Small intestine (tissue), 7 donors: ENCODE data around the gene ARL6IP5. TPM values are rescaled to one million over a fixed set of nuclear protein-coding genes. Genes with fewer than 3 reads are reported as not detected.

Source experiments
- DNase-seq, 2 donors: peaks; one replicate each; pipeline versions ENCODE4 v3.0.0 to v3.0.0-alpha.2; 2013
- FAIRE-seq: peaks from 2 replicates; lab custom pipeline; 2012; peaks lifted over from hg19 to GRCh38; lab: Jason Lieb, UNC
- H3K27ac ChIP-seq, 3 donors: one replicate each; pipeline ENCODE4 v1.5.1; 2013; ENCODE audit warnings: low read length in 2 of 3, mild to moderate bottlenecking in 2 of 3, control low read depth in 1 of 3, inconsistent platforms in 1 of 3, low read depth in 1 of 3, moderate library complexity in 1 of 3
- H3K27me3 ChIP-seq, 3 donors: one replicate each; pipeline ENCODE4 v1.6.1; 2013; ENCODE audit warnings: low read length in 3 of 3, inconsistent platforms in 1 of 3; ENCODE audit not compliant: control insufficient read depth in 3 of 3, insufficient read depth in 3 of 3
- H3K36me3 ChIP-seq, 3 donors: one replicate each; pipeline ENCODE4 v1.6.1; 2013; ENCODE audit warnings: low read length in 3 of 3, inconsistent platforms in 1 of 3, low read depth in 1 of 3, mild to moderate bottlenecking in 1 of 3, moderate library complexity in 1 of 3; ENCODE audit not compliant: control insufficient read depth in 3 of 3, insufficient read depth in 2 of 3
- H3K4me1 ChIP-seq, 3 donors: one replicate each; pipeline ENCODE4 v1.6.1; 2013; ENCODE audit warnings: low read length in 2 of 3, inconsistent platforms in 1 of 3, low read depth in 1 of 3, mild to moderate bottlenecking in 1 of 3, moderate library complexity in 1 of 3; ENCODE audit not compliant: control insufficient read depth in 3 of 3, insufficient read depth in 2 of 3
- H3K4me3 ChIP-seq, 3 donors: one replicate each; pipeline ENCODE4 v1.5.1; 2013; ENCODE audit warnings: low read length in 3 of 3, control low read depth in 1 of 3, inconsistent platforms in 1 of 3, low read depth in 1 of 3, mild to moderate bottlenecking in 1 of 3, moderate library complexity in 1 of 3
- H3K9me3 ChIP-seq, 2 donors: one replicate each; pipeline ENCODE4 v1.6.1; 2013; ENCODE audit warnings: low read depth in 1 of 2, low read length in 1 of 2; ENCODE audit not compliant: control insufficient read depth in 2 of 2, insufficient read depth in 1 of 2
- WGBS, 3 donors: extraction: QIAGEN DNeasy Blood & Tissue Kit; methylation state at CpG; one replicate each; pipeline ENCODE4 v1.1.7; 2013; 5-methylcytosine and 5-hydroxymethylcytosine counted together
- polyA plus RNA-seq, 4 donors: library from polyadenylated mRNA; stranded (reverse) in 3 of 4; unstranded in 1 of 4; fragments of 200-250 nt in 3 of 4; fragments of 120-200 nt in 1 of 4; gene quantifications; one replicate each; pipeline versions ENCODE4 v1.2.1 to v1.2.3, GENCODE V29; 2013
- donor health status: healthy with polysubstance abuse.
- donor health status: control.
- donor health status: control.
- donor health status: Bipolar disorder and iron deficiency.
- donor health status: healthy.

ARL6IP5 gene
- polyA plus RNA-seq, 4 donors, result 23.0 to 71.4 (median 56.9) TPM

GRCh38 chr3:69126216-69126615 lies 41.5 kb downstream of the ARL6IP5 start:
- no peak for DNase-seq
- Histone ChIP-seq H3K36me3 (no peaks in the 10 kb centered on the region), H3K9me3 (no peaks in the 10 kb centered on the region), H3K27ac (no peak overlapping the region), H3K4me1 (no peaks in the 10 kb centered on the region), H3K27me3 (no peaks in the 10 kb centered on the region), H3K4me3 (no peak overlapping the region)
- no peak for FAIRE-seq
- WGBS, 3 donors, result 87 to 93% (median 88%) methylated on average over 3 of the region's 3 CpGs

DNA sequence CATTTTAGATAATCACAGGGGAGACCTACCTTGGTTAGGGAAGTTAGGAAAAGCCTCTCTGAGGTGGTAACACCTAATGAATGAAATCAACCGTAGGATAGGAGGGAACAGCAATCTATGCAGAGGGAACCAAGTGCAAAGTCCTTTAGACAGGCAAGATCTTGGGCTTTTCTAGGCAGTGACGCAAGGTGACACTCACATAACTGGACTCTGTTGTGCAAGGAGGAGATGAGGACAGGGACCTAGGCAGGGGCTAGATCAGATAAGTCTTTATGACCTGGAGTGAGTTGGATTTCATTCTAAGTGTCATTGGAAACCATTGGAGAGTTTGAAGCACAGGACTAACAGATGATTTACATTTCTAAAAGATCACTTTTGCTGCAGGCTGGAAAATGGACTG lies 42.3 kb downstream of the ARL6IP5 start:
- DNase-seq, result peak; percentile 30 to 50
- Histone ChIP-seq H3K36me3 (no peaks in the 10 kb centered on the region), H3K4me3 (no peak overlapping the region), H3K27ac (no peak overlapping the region), H3K4me1 (no peaks in the 10 kb centered on the region), H3K27me3 (no peaks in the 10 kb centered on the region), H3K9me3 (no peaks in the 10 kb centered on the region)
- 23 to 73% (median 51%) methylated on average over 2 of the region's 2 CpGs for WGBS, 3 donors
- FAIRE-seq, result no peak

DNA sequence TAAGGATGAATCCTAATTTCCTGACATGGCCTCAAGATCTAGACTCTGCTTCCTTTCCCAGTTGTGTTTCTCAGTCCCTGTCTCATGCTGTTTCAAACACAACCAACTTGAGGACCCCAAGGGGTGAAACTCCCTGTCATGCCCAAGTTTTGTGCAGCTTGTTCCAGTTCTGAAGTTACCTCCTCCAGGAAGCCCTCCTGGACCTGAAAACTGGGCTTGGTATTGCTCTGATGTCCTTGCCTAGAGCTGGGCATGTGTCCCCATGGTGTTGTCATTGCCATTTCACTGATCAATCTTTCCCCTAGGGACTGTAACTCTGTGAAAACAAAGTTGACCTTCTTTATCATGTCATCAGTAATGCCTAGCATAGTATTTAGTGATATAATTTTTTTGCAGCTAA lies 43.8 kb downstream of the ARL6IP5 start:
- Histone ChIP-seq H3K4me1 (no peaks in the 10 kb centered on the region), H3K4me3 (no peak overlapping the region), H3K27ac (no peak overlapping the region), H3K27me3 (no peaks in the 10 kb centered on the region), H3K36me3 (no peaks in the 10 kb centered on the region), H3K9me3 (no peaks in the 10 kb centered on the region)
- FAIRE-seq (no peak), DNase-seq (no peak)

DNA sequence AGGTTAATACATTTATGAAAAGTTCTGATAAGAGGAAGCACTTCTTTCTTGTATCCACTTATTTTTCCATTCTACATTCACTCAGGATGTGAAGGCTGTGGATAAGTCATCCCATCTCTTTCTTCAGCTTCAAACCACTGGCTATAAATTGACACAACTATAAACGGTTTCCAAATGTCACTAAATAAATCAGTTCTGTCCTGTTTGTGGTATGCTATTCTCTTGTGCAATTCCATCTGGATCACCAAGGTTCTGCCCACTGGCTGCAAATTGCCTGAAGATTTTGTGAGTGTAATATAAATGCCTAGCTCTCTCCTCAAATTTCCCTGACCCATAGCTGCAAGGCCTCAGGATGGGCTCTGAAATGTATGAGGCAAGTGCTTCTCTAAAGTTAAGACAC lies 44.8 kb downstream of the ARL6IP5 start:
- no peaks in the 10 kb centered on the region for H3K36me3 ChIP-seq
- DNase-seq (no peak), FAIRE-seq (no peak)
- no peaks in the 10 kb centered on the region for H3K9me3 ChIP-seq
- H3K4me1 ChIP-seq, result no peaks in the 10 kb centered on the region
- H3K27me3 ChIP-seq, result no peaks in the 10 kb centered on the region
- no peak overlapping the region for H3K27ac ChIP-seq
- no peak overlapping the region for H3K4me3 ChIP-seq
- WGBS, 3 donors, result 38 to 59% (median 39%) methylated on average over 1 of the region's 1 CpG

DNA sequence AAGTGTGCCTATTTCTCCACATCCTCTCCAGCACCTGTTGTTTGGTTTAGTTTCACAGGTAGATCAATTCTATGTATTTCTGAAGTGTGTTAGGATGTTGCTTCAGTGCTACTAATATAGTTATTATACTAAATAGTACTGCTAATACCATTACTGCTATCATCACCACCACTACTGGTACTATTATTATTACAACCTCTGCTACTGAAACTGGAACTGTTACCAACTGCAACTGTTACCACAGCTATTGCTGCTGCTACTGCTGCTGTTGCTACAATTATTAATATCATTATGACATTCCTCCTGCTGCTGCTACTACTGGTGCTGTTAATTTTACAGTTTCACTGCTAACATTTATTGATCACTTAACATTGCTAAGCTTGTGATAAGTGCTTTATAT lies 46.0 kb downstream of the ARL6IP5 start:
- Histone ChIP-seq H3K27me3 (no peaks in the 10 kb centered on the region), H3K4me3 (no peak overlapping the region), H3K9me3 (no peaks in the 10 kb centered on the region), H3K4me1 (no peaks in the 10 kb centered on the region), H3K27ac (no peak overlapping the region), H3K36me3 (no peaks in the 10 kb centered on the region)
- DNase-seq (no peak), FAIRE-seq (no peak)

- no peak for FAIRE-seq
- Histone ChIP-seq H3K36me3 (no peaks in the 10 kb centered on the region), H3K9me3 (no peaks in the 10 kb centered on the region), H3K27ac (no peak overlapping the region), H3K4me3 (no peak overlapping the region), H3K27me3 (peaks cover 0 to 4% (median 0%) of the 10 kb centered on the region in 3 donors), H3K4me1 (no peaks in the 10 kb centered on the region)
- no peak for DNase-seq
Observed at GRCh38 chr3:69137005-69137404, 52.3 kb downstream of the ARL6IP5 start.

DNA sequence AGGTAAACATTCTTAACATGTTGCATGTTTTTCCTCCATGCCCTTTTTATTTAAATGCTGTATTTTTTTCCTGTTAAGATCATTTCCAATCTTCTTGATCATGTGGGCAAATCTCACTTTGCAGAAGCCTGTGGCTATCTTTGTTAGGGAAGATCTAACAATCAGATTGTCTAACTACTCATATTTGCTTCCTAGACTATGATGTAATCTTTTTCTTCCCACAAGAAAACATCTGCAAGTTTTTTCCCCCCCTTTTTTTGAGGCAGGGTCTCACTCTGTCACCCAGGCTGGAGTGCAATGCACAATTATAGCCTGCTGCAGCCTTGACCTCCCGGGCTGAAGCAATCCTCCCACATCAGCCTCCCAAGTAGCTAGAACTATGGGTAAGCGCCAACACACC lies 52.7 kb downstream of the ARL6IP5 start:
- FAIRE-seq, result no peak
- DNase-seq, result no peak
- WGBS, 3 donors, result 86 to 94% (median 93%) methylated on average over 2 of the region's 2 CpGs
- Histone ChIP-seq H3K9me3 (no peaks in the 10 kb centered on the region), H3K4me1 (no peaks in the 10 kb centered on the region), H3K27ac (no peak overlapping the region), H3K36me3 (no peaks in the 10 kb centered on the region), H3K4me3 (no peak overlapping the region), H3K27me3 (peaks cover 0 to 4% (median 0%) of the 10 kb centered on the region in 3 donors)

GRCh38 chr3:69141313-69141712 lies 56.6 kb downstream of the ARL6IP5 start:
- H3K27ac ChIP-seq, result no peak overlapping the region
- H3K36me3 ChIP-seq, result no peaks in the 10 kb centered on the region
- H3K27me3 ChIP-seq, result peaks cover 0 to 4% (median 0%) of the 10 kb centered on the region in 3 donors
- H3K4me3 ChIP-seq, result no peak overlapping the region
- FAIRE-seq, result no peak
- H3K4me1 ChIP-seq, result no peaks in the 10 kb centered on the region
- no peak for DNase-seq
- no peaks in the 10 kb centered on the region for H3K9me3 ChIP-seq

GRCh38 chr3:69142090-69142489 lies 57.4 kb downstream of the ARL6IP5 start:
- 45 to 58% (median 57%) methylated on average over 3 of the region's 3 CpGs for WGBS, 3 donors

More at GRCh38 chr3:69142090-69142489, 57.4 kb downstream of the ARL6IP5 start:
- H3K36me3 ChIP-seq, result no peaks in the 10 kb centered on the region
- H3K9me3 ChIP-seq, result no peaks in the 10 kb centered on the region
- no peak overlapping the region for H3K27ac ChIP-seq
- H3K4me1 ChIP-seq, result no peaks in the 10 kb centered on the region
- no peak overlapping the region for H3K4me3 ChIP-seq
- peaks cover 0 to 4% (median 0%) of the 10 kb centered on the region in 3 donors for H3K27me3 ChIP-seq
- FAIRE-seq (no peak), DNase-seq (no peak)
